Neural crest cell (in vitro differentiated cells): Measurements from ENCODE around the gene CLMP. TPM values are rescaled to one million over a fixed set of nuclear protein-coding genes. Genes with fewer than 3 reads are reported as not detected.
"Not testable (repeated sequence)": the region's sequence is repeated elsewhere in the genome, so short reads cannot be mapped to it uniquely, and the experiment has no call there.

Experiments used
- DNase-seq: peaks from one replicate; pipeline ENCODE4 v3.0.0; 2021; ENCODE audit warnings: low read depth, mixed read lengths, low spot score
- H3K27ac Mint-ChIP-seq: one replicate; pipeline ENCODE4 v1.8.0; 2021; ENCODE audit warnings: mild to moderate bottlenecking, mixed read lengths; ENCODE audit not compliant: unreplicated experiment
- H3K27me3 Mint-ChIP-seq: 2 replicates; pipeline ENCODE4 v1.8.0; 2021; ENCODE audit warnings: low read depth, mild to moderate bottlenecking, mixed read lengths
- H3K36me3 Mint-ChIP-seq: 2 replicates; pipeline ENCODE4 v1.8.0; 2021; ENCODE audit warnings: low read depth, mild to moderate bottlenecking, mixed read lengths
- H3K4me1 Mint-ChIP-seq: 2 replicates; pipeline ENCODE4 v1.8.0; 2021; ENCODE audit warnings: mixed read lengths
- H3K4me3 Mint-ChIP-seq: one replicate; pipeline ENCODE4 v1.8.0; 2021; ENCODE audit warnings: mild to moderate bottlenecking, mixed read lengths
- H3K9me3 Mint-ChIP-seq: 2 replicates; pipeline ENCODE4 v1.8.0; 2021; ENCODE audit warnings: mixed read lengths
- CTCF ChIP-seq: fragments of 200-600 bp; sonication (generic); conservative IDR thresholded peaks from 2 replicates; pipeline ENCODE4 v1.5.0; 2021; ENCODE audit warnings: antibody characterized with exemption, mild to moderate bottlenecking
- total RNA-seq: library from RNA; stranded (reverse); gene quantifications from 2 replicates; pipeline ENCODE4 v1.2.1, GENCODE V29; 2021

CLMP gene
- total RNA-seq, 1 donor from 2014 or later = 4.3 TPM

GRCh38 chr11:123211981-123212380 is 16.9 kb upstream of the CLMP start:
- Mint-ChIP-seq H3K9me3 (no peaks in the 10 kb centered on the region), H3K36me3 (no peaks in the 10 kb centered on the region), H3K4me3 (no peak overlapping the region), H3K4me1 (peaks cover 25% of the 10 kb centered on the region), H3K27me3 (no peaks in the 10 kb centered on the region), H3K27ac (no peak overlapping the region)
- no peak for TF ChIP-seq CTCF
- DNase-seq = no peak

GRCh38 chr11:123211149-123211852 is 16.3 kb upstream of the CLMP start:
- no peak for TF ChIP-seq CTCF
- DNase-seq = no peak
- H3K4me3 Mint-ChIP-seq = no peak overlapping the region
- no peak overlapping the region for H3K27ac Mint-ChIP-seq
- H3K4me1 Mint-ChIP-seq = peaks cover 31% of the 10 kb centered on the region
- no peaks in the 10 kb centered on the region for H3K9me3 Mint-ChIP-seq
- H3K27me3 Mint-ChIP-seq = no peaks in the 10 kb centered on the region
- no peaks in the 10 kb centered on the region for H3K36me3 Mint-ChIP-seq

GRCh38 chr11:123209591-123209990 is 14.5 kb upstream of the CLMP start:
- no peak overlapping the region for H3K4me3 Mint-ChIP-seq
- peaks cover 3% of the 10 kb centered on the region for H3K27me3 Mint-ChIP-seq
- DNase-seq = no peak
- H3K36me3 Mint-ChIP-seq = no peaks in the 10 kb centered on the region
- peaks cover 37% of the 10 kb centered on the region for H3K4me1 Mint-ChIP-seq
- no peaks in the 10 kb centered on the region for H3K9me3 Mint-ChIP-seq
- no peak overlapping the region for H3K27ac Mint-ChIP-seq
- TF ChIP-seq CTCF = no peak

- DNase-seq = no peak
- H3K27me3 Mint-ChIP-seq = peaks cover 3% of the 10 kb centered on the region
- no peaks in the 10 kb centered on the region for H3K9me3 Mint-ChIP-seq
- H3K4me3 Mint-ChIP-seq = peak overlapping the region; percentile 1
- peak overlapping the region; percentile 30 for H3K27ac Mint-ChIP-seq
- TF ChIP-seq CTCF = no peak
- peaks cover 57% of the 10 kb centered on the region for H3K4me1 Mint-ChIP-seq
- no peaks in the 10 kb centered on the region for H3K36me3 Mint-ChIP-seq
Measured at GRCh38 chr11:123206791-123207434, 11.9 kb upstream of the CLMP start.

GRCh38 chr11:123206055-123206454 is 11.0 kb upstream of the CLMP start:
- not testable (repeated sequence) for H3K9me3 Mint-ChIP-seq, H3K27ac Mint-ChIP-seq, DNase-seq, H3K36me3 Mint-ChIP-seq, H3K27me3 Mint-ChIP-seq, H3K4me3 Mint-ChIP-seq
- H3K4me1 Mint-ChIP-seq = peaks cover 52% of the 10 kb centered on the region

GRCh38 chr11:123203934-123204333 is 8.9 kb upstream of the CLMP start:
- no peak for TF ChIP-seq CTCF
- no peaks in the 10 kb centered on the region for H3K9me3 Mint-ChIP-seq
- no peak overlapping the region for H3K4me3 Mint-ChIP-seq
- H3K27me3 Mint-ChIP-seq = peaks cover 12% of the 10 kb centered on the region
- no peaks in the 10 kb centered on the region for H3K36me3 Mint-ChIP-seq
- no peak for DNase-seq
- no peak overlapping the region for H3K27ac Mint-ChIP-seq
- peaks cover 51% of the 10 kb centered on the region for H3K4me1 Mint-ChIP-seq
